Putamen (tissue), 1 donor: Measurements from ENCODE around the gene NRARP.
A peak's percentile ranks its signal among the peaks of the same experiment; 100 is the strongest.
"Not testable (repeated sequence)": the region's sequence is repeated elsewhere in the genome, so short reads cannot be mapped to it uniquely, and the experiment has no call there.

Experiments used
- DNase-seq: peaks from one replicate; pipeline ENCODE4 v3.0.0-alpha.2; 2016; ENCODE audit warnings: low spot score

NRARP gene

GRCh38 chr9:137302118-137302448, at the start of gene NRARP:
Gene NRARP, minus strand, starts transcription at chr9:137302271. Its CDS starts 343 bp downstream, at chr9:137301928.
- DNase-seq: peak; percentile 84

DNA sequence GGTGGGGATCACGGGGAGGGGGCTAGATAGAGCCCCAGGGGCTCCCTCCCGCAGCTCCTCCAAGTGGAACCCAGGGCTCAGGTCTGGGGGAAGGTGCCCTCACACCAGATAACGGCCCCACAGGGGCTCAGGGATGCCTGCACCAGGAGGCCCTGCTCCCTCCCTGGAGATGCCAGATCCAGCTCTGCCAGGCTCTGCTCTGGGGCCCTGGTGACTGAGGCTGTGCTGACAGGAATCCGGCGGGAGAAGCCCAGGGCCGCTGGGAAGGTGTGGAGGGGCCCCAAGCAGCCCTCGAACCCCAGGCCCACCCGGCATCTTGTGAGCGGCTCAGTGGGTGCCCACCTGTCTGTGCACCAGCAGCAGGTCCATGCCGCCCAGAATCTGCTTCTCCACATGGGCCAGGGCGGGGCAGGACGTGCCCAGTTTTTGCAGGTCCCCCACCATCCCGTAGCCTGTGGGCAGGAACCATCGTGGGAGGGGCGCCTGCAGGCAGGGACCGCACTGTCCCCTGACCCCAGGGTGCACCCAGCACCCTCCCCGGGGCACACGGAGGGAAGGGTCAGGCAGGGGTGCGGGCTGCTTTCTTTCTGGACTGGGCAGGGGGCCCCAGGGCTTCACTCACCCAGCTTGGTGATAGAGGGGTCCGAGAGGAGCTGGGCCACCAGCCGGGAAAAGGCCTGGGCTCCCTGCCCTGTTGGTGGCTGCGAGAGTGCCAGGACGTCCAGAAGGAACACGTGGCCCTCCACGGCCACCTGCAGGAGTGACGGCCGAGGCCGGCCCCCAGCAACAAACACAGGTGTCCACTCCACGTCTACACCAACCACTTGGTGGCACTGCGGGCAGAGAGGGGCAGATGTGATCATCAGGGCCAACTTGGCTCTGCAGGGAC, 48.9 kb upstream of the NRARP start:
- no peak for DNase-seq

- DNase-seq: no peak
Observed at GRCh38 chr9:137349471-137350033, 47.5 kb upstream of the NRARP start.

GRCh38 chr9:137348769-137349470, 46.8 kb upstream of the NRARP start:
- no peak for DNase-seq

GRCh38 chr9:137347928-137348327, 45.9 kb upstream of the NRARP start:
- DNase-seq: no peak

- no peak for DNase-seq
Observed at GRCh38 chr9:137342482-137342881, 40.4 kb upstream of the NRARP start.

DNA sequence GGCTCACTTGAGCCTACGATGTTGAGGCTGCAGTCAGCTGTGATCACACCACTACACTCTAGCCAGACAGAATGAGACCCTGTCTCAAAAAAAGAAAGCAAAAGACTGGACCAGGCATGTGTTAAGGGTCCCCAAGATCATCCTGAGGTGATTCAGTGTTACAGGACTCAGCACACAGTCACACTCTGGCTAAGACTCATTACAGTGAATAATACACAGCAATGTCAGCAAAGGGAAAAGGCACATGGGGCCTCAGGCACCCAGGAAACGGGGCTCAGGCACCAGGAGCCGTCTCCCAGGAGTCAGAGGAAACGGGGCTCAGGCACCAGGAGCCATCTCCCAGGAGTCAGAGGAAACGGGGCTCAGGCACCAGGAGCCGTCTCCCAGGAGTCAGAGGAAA, 39.2 kb upstream of the NRARP start:
- DNase-seq: no peak

- not testable (repeated sequence) for DNase-seq
Observed at GRCh38 chr9:137339908-137340462, 37.9 kb upstream of the NRARP start.

DNA sequence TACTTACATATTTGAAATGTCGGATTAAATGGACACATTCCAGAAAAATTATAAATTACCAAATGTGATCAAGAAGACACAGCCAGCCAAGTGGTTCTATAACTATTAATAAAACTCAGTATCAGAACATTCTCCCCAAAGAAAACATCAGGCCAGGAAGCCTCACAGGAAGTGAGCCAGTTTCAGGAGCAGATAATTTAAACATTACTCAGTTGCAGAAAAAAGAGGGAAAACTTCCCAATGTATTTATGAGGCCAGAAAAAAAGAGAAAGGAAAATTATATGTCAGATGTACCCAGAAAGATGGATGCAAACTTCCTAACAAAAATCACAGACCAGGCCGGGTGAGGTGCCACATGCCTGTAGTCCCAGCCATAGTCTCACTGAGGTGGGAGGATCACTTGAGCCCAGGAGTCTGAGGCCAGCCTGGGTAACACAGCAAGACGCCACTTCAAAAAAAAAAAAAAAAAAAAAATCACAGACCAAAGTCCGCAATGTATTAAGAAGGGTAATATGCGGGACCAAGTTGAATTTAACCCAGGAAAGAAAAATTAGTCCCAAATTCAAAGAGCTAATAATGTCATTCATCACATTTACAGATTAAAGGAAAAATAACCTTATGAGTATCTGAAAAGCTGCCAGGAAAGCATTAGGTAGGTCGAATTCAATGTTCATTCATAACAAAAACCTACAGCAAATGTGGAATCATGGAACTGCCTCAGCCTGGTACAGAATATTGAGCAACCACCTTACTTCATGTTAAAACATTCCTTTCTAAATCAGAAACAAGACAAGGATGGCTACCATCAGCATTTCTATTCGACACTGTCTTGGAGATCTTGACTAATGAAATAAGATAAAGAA, 37.2 kb upstream of the NRARP start:
- no peak for DNase-seq

GRCh38 chr9:137336735-137337134, 34.7 kb upstream of the NRARP start:
- DNase-seq: no peak

DNA sequence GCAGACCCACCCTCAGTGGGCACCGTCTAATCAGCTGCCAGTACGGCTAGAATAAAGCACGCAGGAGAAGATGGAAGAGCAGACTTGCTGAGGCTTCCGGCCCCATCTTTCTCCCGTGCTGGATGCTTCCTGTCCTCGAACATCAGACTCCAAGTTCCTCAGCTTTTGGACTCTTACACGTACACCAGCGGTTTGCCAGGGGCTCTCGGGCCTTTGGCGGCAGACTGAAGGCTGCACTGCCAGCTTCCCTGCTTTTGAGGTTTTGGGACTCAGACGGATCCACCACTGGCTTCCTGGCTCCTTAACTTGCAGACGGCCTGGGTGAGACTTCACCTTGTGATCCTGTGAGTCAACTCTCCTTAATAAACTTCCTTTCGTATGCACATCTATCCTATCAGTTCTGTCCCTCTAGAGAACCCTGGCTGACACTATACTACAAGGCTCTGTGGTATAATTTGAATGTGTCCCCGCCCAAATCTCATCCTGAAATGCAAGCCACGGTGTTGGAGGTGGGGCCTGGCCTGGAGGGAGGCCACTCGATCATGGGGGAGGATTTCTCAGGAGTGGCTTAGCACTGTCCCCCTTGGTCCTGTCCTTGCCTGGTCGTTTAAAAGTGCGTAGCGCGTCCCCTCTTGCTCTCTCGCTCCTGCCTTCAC, 31.1 kb upstream of the NRARP start:
- DNase-seq: no peak

DNA sequence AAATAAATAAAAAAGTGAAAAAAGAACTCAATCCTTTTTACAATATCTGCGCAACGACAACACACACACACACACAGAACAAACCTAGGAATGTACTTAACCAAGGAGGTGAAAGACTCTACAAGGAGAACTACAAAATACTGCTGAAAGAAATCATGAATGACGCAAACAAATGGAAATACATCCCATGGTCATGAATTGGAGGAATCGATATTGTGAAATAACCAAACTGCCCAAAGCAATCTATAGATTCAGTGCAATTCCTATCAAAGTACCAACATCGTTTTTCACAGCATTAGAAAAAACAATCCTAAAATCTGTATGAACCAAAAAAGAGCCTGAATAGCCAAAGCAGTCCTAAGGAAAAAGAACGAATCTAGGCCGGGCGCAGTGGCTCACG, 29.9 kb upstream of the NRARP start:
- DNase-seq: no peak

- no peak for DNase-seq
Observed at GRCh38 chr9:137330689-137331088, 28.6 kb upstream of the NRARP start.

DNA sequence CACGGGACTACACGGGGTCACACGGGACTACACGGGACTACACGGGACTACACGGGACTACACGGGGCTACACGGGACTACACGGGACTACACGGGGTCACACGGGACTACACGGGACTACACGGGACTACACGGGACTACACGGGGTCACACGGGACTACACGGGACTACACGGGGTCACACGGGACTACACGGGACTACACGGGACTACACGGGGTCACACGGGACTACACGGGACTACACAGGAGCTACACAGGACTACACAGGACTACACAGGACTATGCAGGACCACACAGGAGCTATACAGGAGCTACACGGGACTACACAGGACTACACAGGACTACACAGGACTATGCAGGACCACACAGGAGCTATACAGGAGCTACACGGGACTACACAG, 27.5 kb upstream of the NRARP start:
- DNase-seq: not testable (repeated sequence)

DNA sequence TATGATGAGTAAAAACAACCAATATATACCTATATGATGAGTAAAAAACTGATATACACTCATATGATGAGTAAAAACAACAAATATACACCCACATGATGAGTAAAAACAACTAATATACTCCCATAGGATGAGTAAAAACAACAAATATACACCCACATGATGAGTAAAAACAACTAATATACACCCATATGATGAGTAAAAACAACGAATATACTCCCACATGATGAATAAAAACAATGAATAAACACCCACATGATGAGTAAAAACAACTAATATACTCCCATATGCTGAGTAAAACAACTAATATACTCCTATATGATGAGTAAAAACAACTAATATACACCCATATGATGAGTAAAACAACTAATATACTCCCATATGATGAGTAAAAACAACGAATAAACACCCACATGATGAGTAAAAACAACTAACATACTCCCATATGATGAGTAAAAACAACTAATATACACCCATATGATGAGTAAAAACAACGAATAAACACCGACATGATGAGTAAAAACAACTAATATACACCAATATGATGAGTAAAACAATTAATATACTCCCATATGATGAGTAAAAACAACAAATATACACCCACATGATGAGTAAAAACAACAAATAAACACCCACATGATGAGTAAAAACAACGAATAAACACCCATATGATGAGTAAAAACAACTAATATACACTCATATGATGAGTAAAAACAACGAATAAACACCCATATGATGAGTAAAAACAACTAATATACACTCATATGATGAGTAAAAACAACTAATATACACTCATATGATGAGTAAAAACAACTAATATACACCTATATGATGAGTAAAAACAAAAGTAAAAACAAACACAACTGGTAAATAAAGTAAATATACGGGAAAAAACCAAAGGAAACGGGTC, 25.8 kb upstream of the NRARP start:
- not testable (repeated sequence) for DNase-seq

- no peak for DNase-seq
Observed at GRCh38 chr9:137326445-137327065, 24.5 kb upstream of the NRARP start.

DNA sequence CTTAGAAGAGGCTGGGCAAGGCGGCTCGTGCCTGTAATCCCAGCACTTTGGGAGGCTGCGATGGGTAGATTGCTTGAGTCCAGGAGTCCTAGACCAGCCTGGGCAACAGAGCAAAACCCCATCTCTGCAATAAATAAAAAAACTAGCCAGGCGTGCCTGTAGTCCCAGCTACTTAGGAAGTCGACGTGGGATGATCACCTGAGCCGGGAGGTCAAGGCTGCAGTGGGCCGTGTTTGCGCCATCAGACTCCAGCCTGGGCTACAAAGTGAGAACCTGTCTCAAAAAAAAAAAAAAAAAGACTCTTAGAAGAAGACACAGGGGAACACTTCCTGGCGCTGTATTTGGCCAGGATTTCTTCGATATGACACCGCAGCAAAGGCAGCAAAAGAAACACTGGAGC, 23.7 kb upstream of the NRARP start:
- no peak for DNase-seq

- no peak for DNase-seq
Observed at GRCh38 chr9:137325124-137325523, 23.1 kb upstream of the NRARP start.

DNA sequence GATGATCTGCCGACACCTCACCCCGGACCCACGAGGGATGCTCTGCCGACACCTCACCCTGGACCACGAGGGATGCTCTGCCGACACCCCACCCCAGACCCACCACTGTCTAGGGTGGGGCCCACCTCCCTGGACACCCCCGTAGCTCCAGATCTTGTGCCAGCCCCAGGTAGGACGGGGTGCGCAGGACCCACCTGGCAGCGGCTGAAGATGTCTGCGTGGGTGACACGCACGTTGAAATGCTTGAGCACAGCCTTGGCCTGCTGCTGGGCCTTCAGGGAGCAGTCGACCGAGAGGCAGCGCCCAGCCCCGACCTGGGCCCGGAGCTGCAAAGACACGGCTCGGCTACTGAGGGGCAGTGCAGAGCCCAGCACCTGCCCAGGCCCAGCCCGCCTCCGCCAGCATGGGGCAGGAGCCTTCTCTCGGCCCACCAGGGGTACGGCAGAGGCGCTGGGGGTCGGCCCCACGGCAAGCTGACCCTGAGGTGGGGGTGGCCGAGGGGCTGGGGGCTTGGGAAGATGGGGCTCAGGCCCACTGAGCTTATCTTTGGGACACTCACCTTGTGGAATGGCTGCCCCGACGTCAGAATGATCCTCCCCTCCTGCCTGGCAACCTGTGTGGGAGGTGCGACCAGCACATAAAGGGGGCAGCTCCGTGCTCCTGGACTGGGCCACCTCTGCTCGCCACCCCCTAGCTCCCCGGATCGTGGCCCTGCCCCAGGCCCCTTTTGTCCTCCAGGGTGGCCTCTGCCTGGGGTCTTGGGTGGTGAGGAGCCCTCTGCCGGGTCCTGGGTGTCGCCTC, 21.7 kb upstream of the NRARP start:
- DNase-seq: no peak
